NCI-H510A (cell line): Measurements from ENCODE around the gene ARFIP1.

Experiments
- DNase-seq: peaks from one replicate; lab custom pipeline; 2025; lab: John Stamatoyannopoulos, UW

Gene ARFIP1

GRCh38 chr4:152938237-152938947 lies 158.6 kb downstream of the ARFIP1 start:
- no peak for DNase-seq

- no peak for DNase-seq
Observed at GRCh38 chr4:152939621-152940020, 159.9 kb downstream of the ARFIP1 start.

GRCh38 chr4:152940461-152940860 lies 160.7 kb downstream of the ARFIP1 start:
- DNase-seq, result no peak

GRCh38 chr4:152941411-152941810 lies 161.7 kb downstream of the ARFIP1 start:
- DNase-seq, result no peak

- no peak for DNase-seq
Observed at GRCh38 chr4:152942346-152942745, 162.6 kb downstream of the ARFIP1 start.

GRCh38 chr4:152943672-152944071 lies 163.9 kb downstream of the ARFIP1 start:
- DNase-seq, result no peak

- DNase-seq, result no peak
Observed at GRCh38 chr4:152944666-152945320, 165.0 kb downstream of the ARFIP1 start.

GRCh38 chr4:152945639-152946038 lies 165.9 kb downstream of the ARFIP1 start:
- no peak for DNase-seq

GRCh38 chr4:152946446-152946845 lies 166.7 kb downstream of the ARFIP1 start:
- no peak for DNase-seq

- no peak for DNase-seq
Observed at GRCh38 chr4:152947311-152947710, 167.6 kb downstream of the ARFIP1 start.

- no peak for DNase-seq
Observed at GRCh38 chr4:152949930-152950329, 170.2 kb downstream of the ARFIP1 start.

- no peak for DNase-seq
Observed at GRCh38 chr4:152950402-152951274, 170.9 kb downstream of the ARFIP1 start.

- no peak for DNase-seq
Observed at GRCh38 chr4:152951348-152951747, 171.6 kb downstream of the ARFIP1 start.

GRCh38 chr4:152953514-152953913 lies 173.8 kb downstream of the ARFIP1 start:
- DNase-seq, result no peak

GRCh38 chr4:152954741-152955140 lies 175.0 kb downstream of the ARFIP1 start:
- DNase-seq, result no peak

- no peak for DNase-seq
Observed at GRCh38 chr4:152956147-152956546, 176.4 kb downstream of the ARFIP1 start.

- no peak for DNase-seq
Observed at GRCh38 chr4:152956650-152957436, 177.1 kb downstream of the ARFIP1 start.

- DNase-seq, result no peak
Observed at GRCh38 chr4:152957437-152958171, 177.8 kb downstream of the ARFIP1 start.

- DNase-seq, result no peak
Observed at GRCh38 chr4:152959080-152959479, 179.3 kb downstream of the ARFIP1 start.

GRCh38 chr4:152960082-152960481 lies 180.3 kb downstream of the ARFIP1 start:
- DNase-seq, result no peak
